B cell (primary cell): ENCODE data around the gene THSD7B. TPM values are rescaled to one million over a fixed set of nuclear protein-coding genes. Genes with fewer than 3 reads are reported as not detected.

Experiments used
- ATAC-seq: fragments of 200-7000 bp; cut with Tn5 transposase; one replicate; pipeline ENCODE4 v1.10.0; 2021; ENCODE audit warnings: low read depth, mild to moderate bottlenecking, moderate number of reproducible peaks, moderate library complexity
- CTCF ChIA-PET: fragments of 350-600 bp; sonication (Branson Sonifier 250); formaldehyde crosslinking; loops from one replicate; lab custom pipeline; 2021; ENCODE audit warnings: antibody characterized with exemption, inconsistent platforms; lab: Charles Lee
- POLR2A ChIA-PET: fragments of 350-600 bp; sonication (Branson Sonifier 250); formaldehyde crosslinking; loops from one replicate; lab custom pipeline; 2021; ENCODE audit warnings: antibody characterized with exemption; lab: Charles Lee
- DNase-seq: peaks from one replicate; pipeline ENCODE4 v3.0.0; 2013
- H2AFZ ChIP-seq: 2 replicates; pipeline ENCODE4 v1.6.1; 2012; ENCODE audit warnings: mild to moderate bottlenecking, low read depth, low read length; ENCODE audit not compliant: insufficient read depth, poor library complexity, severe bottlenecking
- H3K27ac ChIP-seq, 2 donors: 1 replicate in 1 of 2; 2 replicates in 1 of 2; pipeline ENCODE4 v1.5.1; 2012 to 2013; ENCODE audit warnings: low read length in 2 of 2, mild to moderate bottlenecking in 2 of 2, moderate library complexity in 1 of 2
- H3K27me3 ChIP-seq, 4 experiments: fragments of 200-600 bp in 1 of 4; sonication (generic) in 1 of 4; replicated peaks in 1 of 4; 1 replicate in 2 of 4; 2 replicates in 2 of 4; pipeline versions ENCODE4 v1.6.1 to v1.7.0; 2013 to 2016; ENCODE audit warnings: low read length in 3 of 4, mild to moderate bottlenecking in 2 of 4, mixed read lengths in 1 of 4, moderate library complexity in 1 of 4; ENCODE audit not compliant: insufficient read depth in 4 of 4, control insufficient read depth in 3 of 4; ENCODE audit errors: control extremely low read depth in 1 of 4
- H3K36me3 ChIP-seq, 2 experiments: replicated peaks in 1 of 2; 1 replicate in 1 of 2; 2 replicates in 1 of 2; pipeline versions ENCODE4 v1.6.1 to v1.7.1; 2013; ENCODE audit warnings: low read length in 1 of 2; ENCODE audit not compliant: insufficient read depth in 2 of 2, control insufficient read depth in 1 of 2; ENCODE audit errors: control extremely low read depth in 1 of 2, extremely low read depth in 1 of 2
- H3K4me1 ChIP-seq, 2 donors: fragments of 200-600 bp in 1 of 2; sonication (generic) in 1 of 2; 1 replicate in 1 of 2; 2 replicates in 1 of 2; pipeline versions ENCODE4 v1.5.1 to v1.6.1; 2013 to 2017; ENCODE audit warnings: low read length in 2 of 2; ENCODE audit not compliant: control insufficient read depth in 2 of 2, insufficient read depth in 2 of 2
- H3K4me2 ChIP-seq: replicated peaks from 2 replicates; pipeline ENCODE3; 2012; ENCODE audit warnings: mild to moderate bottlenecking, low read depth, low read length; ENCODE audit not compliant: poor library complexity, severe bottlenecking
- H3K4me3 ChIP-seq, 5 experiments: fragments of 200-600 bp in 1 of 5; sonication (generic) in 1 of 5; 1 replicate in 3 of 5; 2 replicates in 2 of 5; pipeline versions ENCODE4 v1.5.1 to v1.7.0; 2011 to 2016; ENCODE audit warnings: low read length in 4 of 5, mild to moderate bottlenecking in 4 of 5, low read depth in 2 of 5, control low read depth in 1 of 5, moderate library complexity in 1 of 5; ENCODE audit not compliant: insufficient read depth in 1 of 5; ENCODE audit errors: control extremely low read depth in 1 of 5, extremely low read depth in 1 of 5
- H3K79me2 ChIP-seq: fragments of 200-600 bp; sonication (generic); one replicate; pipeline ENCODE4 v1.6.0; 2016; ENCODE audit warnings: low read length; ENCODE audit not compliant: control insufficient read depth, insufficient read depth
- H3K9ac ChIP-seq: fragments of 200-600 bp; sonication (generic); 2 replicates; pipeline ENCODE4 v1.6.1; 2017; ENCODE audit warnings: mild to moderate bottlenecking, low read length, moderate library complexity
- H3K9me3 ChIP-seq, 3 donors: one replicate each; pipeline versions ENCODE4 v1.6.1 to v1.7.1; 2013; ENCODE audit warnings: low read length in 2 of 3; ENCODE audit not compliant: control insufficient read depth in 2 of 3, insufficient read depth in 1 of 3; ENCODE audit errors: control extremely low read depth in 1 of 3
- H4K20me1 ChIP-seq: 2 replicates; pipeline ENCODE4 v1.6.0; 2012; ENCODE audit warnings: mild to moderate bottlenecking, low read length; ENCODE audit not compliant: insufficient read depth, control insufficient read depth, poor library complexity, severe bottlenecking
- H3K27ac Mint-ChIP-seq: one replicate; pipeline ENCODE4 v1.8.0; 2021; ENCODE audit warnings: mixed read lengths
- H3K27me3 Mint-ChIP-seq: one replicate; pipeline ENCODE4 v1.8.0; 2021; ENCODE audit warnings: mixed read lengths
- H3K4me1 Mint-ChIP-seq: one replicate; pipeline ENCODE4 v1.8.0; 2021; ENCODE audit warnings: mixed read lengths
- H3K4me3 Mint-ChIP-seq: one replicate; pipeline ENCODE4 v1.8.0; 2021; ENCODE audit warnings: mixed read lengths
- H3K9me3 Mint-ChIP-seq: one replicate; pipeline ENCODE4 v1.8.0; 2022; ENCODE audit warnings: mixed read lengths; ENCODE audit not compliant: insufficient read depth
- EZH2 ChIP-seq: IDR thresholded peaks from 2 replicates; pipeline ENCODE4 v1.6.1; 2012; ENCODE audit warnings: borderline replicate concordance, low read depth, mild to moderate bottlenecking, moderate library complexity, low read length; ENCODE audit not compliant: insufficient read depth, poor library complexity, severe bottlenecking
- WGBS: methylation state at CpG from one replicate; pipeline ENCODE4 v1.1.5; 2013; ENCODE audit warnings: missing lambda C conversion rate; ENCODE audit not compliant: insufficient coverage; 5-methylcytosine and 5-hydroxymethylcytosine counted together
- intact Hi-C: fragments of 100-400 bp; cut with micrococcal nuclease; formaldehyde crosslinking; loops from one replicate; pipeline ENCODE4 v1.10.0; 2022
- polyA plus RNA-seq: library from polyadenylated mRNA; depleted of rRNA; stranded (reverse); fragments of >200 nt; gene quantifications from 2 replicates; pipeline ENCODE4 v1.2.3, GENCODE V29; 2012
- total RNA-seq, 2 donors: library from RNA; stranded (reverse); fragments of 120-200 nt in 1 of 2; gene quantifications; 1 replicate in 1 of 2; 2 replicates in 1 of 2; pipeline versions ENCODE4 v1.2.3 to v1.2.4, GENCODE V29; 2013 to 2022
- TF ChIP-seq, protein P1 (sequence below): fragments of 200-600 bp; IDR thresholded peaks from one replicate; pipeline ENCODE4 v1.8.0; 2022; ENCODE audit warnings: antibody characterized with exemption, mild to moderate bottlenecking

THSD7B gene
- total and polyA plus RNA-seq, 2 donors (not counting 1 experiment from before 2014, with no cell fraction given), result 0.76 TPM; not detected in 1

DNA sequence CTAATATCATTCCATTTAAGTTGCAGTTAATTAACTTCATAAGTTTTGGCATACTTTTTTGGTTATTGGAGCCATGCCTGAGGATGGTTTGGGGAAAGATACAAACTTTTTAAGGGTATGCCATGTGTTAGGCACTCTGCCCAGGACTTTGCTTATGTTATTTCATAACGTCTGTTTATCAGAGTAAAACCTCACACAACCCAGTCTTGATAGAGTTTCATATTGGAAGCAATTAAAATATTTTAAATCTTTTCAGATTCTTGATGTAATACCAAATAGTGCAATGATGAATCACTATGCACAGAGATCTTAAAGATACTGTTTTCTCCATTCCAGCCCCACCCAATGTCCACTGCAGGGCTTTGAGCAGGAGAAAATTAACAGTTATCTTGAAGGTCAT, 669.8 kb downstream of the THSD7B start:
- H3K9me3 ChIP-seq, result peaks cover 0 to 3% (median 0%) of the 10 kb centered on the region in 3 donors
- ChIA-PET POLR2A (no interaction called here), CTCF (no interaction called here)
- H3K4me2 ChIP-seq, result no peak overlapping the region
- no peaks in the 10 kb centered on the region for H3K36me3 ChIP-seq
- no peak overlapping the region for H3K27ac Mint-ChIP-seq
- no peaks in the 10 kb centered on the region for H3K4me1 Mint-ChIP-seq
- no peak for DNase-seq
- no peak overlapping the region for H3K27ac ChIP-seq
- ATAC-seq, result no peak
- no CpG with 5 or more reads among the region's 1 CpG for WGBS
- no peaks in the 10 kb centered on the region for H3K9me3 Mint-ChIP-seq
- no peaks in the 10 kb centered on the region for H3K4me1 ChIP-seq
- H3K79me2 ChIP-seq, result no peaks in the 10 kb centered on the region
- TF ChIP-seq EZH2, result no peak
- TF ChIP-seq, protein P1, sequence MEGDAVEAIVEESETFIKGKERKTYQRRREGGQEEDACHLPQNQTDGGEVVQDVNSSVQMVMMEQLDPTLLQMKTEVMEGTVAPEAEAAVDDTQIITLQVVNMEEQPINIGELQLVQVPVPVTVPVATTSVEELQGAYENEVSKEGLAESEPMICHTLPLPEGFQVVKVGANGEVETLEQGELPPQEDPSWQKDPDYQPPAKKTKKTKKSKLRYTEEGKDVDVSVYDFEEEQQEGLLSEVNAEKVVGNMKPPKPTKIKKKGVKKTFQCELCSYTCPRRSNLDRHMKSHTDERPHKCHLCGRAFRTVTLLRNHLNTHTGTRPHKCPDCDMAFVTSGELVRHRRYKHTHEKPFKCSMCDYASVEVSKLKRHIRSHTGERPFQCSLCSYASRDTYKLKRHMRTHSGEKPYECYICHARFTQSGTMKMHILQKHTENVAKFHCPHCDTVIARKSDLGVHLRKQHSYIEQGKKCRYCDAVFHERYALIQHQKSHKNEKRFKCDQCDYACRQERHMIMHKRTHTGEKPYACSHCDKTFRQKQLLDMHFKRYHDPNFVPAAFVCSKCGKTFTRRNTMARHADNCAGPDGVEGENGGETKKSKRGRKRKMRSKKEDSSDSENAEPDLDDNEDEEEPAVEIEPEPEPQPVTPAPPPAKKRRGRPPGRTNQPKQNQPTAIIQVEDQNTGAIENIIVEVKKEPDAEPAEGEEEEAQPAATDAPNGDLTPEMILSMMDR, result no peak
- H3K9ac ChIP-seq, result no peak overlapping the region
- no peak overlapping the region for H3K4me3 Mint-ChIP-seq
- H3K27me3 ChIP-seq, result no peaks in the 10 kb centered on the region
- intact Hi-C loops, result no loop called here
- H3K4me3 ChIP-seq, result no peak overlapping the region
- H3K27me3 Mint-ChIP-seq, result no peaks in the 10 kb centered on the region
- H4K20me1 ChIP-seq, result no peaks in the 10 kb centered on the region
- no peak overlapping the region for H2AFZ ChIP-seq

DNA sequence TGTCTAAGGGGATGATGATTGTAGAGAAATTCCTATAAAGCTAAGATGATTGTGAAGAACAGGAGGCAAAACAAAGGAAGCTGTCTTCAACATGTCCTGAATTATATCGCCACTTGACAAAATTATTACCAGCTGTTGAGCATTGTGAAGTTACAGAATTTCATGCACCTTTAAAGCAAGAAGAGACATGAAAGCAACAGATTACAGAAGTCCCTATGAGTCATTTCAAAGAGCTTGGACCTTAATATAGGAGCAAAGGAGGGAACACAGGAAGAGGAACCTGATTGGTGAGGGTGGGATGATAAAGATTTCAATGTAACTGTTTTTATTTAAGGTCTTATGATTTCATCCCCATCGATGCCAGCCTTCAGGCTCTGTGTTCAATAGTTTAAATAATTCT, 672.0 kb downstream of the THSD7B start:
- WGBS, result no CpG with 5 or more reads among the region's 2 CpGs
- Mint-ChIP-seq H3K9me3 (no peaks in the 10 kb centered on the region), H3K4me3 (no peak overlapping the region), H3K27ac (no peak overlapping the region), H3K4me1 (no peaks in the 10 kb centered on the region), H3K27me3 (no peaks in the 10 kb centered on the region)
- POLR2A ChIA-PET, result no interaction called here
- DNase-seq (no peak), ATAC-seq (no peak)
- no peak for TF ChIP-seq EZH2
- TF ChIP-seq, protein P1, result no peak
- Histone ChIP-seq H2AFZ (no peak overlapping the region), H3K79me2 (no peaks in the 10 kb centered on the region), H3K4me3 (no peak overlapping the region), H3K9me3 (no peaks in the 10 kb centered on the region), H4K20me1 (no peaks in the 10 kb centered on the region), H3K4me2 (no peak overlapping the region), H3K9ac (no peak overlapping the region), H3K27ac (no peak overlapping the region), H3K36me3 (no peaks in the 10 kb centered on the region), H3K4me1 (no peaks in the 10 kb centered on the region), H3K27me3 (no peaks in the 10 kb centered on the region)
- CTCF ChIA-PET, result no interaction called here
- intact Hi-C loops, result no loop called here
